ENCODE results near the gene CD84. TPM values are rescaled to one million over a fixed set of nuclear protein-coding genes. Genes with fewer than 3 reads are reported as not detected.
"Not testable (repeated sequence)": the region's sequence is repeated elsewhere in the genome, so short reads cannot be mapped to it uniquely, and the experiment has no call there.

Gene CD84
- total RNA-seq, 3 donors from 2014 or later: 7.0 to 14.7 (median 7.7) TPM

DNA sequence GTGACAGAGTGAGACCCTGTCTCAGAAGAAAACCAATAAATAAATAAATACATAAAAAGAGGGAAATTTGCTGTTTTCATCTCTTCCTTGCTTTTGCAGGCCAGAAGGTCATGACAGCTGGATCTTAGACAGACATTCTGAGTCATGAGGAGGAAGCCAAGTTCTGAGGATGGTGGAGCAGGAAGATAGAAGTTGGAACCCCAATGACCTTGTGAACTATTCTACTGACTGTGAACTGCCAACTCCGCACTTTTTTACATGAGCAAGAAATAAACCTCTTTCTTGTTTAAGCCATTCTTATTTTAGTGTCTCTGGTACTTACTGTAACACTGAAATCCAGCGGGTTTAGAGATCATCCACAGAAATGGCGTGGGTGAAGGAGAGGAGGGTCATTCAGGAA lies 8.5 kb downstream of the CD84 start:
- H3K4me1 Mint-ChIP-seq (ENCODE audit: low read depth): peaks cover 96% of the 10 kb centered on the region
- peak overlapping the region; percentile 8 for H3K4me3 Mint-ChIP-seq
- DNase-seq (no peak), ATAC-seq (no peak)
- H3K36me3 Mint-ChIP-seq (ENCODE audit: insufficient read depth): peaks cover 10% of the 10 kb centered on the region
- H3K9me3 Mint-ChIP-seq: peaks cover 7% of the 10 kb centered on the region
- H3K27me3 Mint-ChIP-seq (ENCODE audit: low read depth): no peaks in the 10 kb centered on the region

DNA sequence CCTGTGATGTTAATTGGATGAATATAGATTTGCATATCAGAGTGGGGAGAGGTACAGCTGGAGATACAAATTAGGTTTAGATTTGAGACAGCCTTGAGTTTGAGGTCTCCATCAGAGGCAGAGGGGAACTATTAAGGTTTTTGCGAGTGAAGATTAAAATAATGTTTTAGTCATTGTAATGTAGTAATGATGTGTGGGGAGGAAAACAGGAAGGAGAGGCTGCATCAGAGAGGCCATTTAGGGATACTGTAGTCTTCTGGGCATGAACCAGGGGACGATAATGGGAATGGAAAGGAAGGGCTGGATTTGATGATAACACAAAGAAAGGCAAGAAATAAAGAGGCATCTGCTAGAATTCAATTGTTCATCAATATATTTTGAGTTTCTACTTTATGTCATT lies 9.5 kb downstream of the CD84 start:
- no peak for ATAC-seq
- Mint-ChIP-seq H3K27me3 (ENCODE audit: low read depth) (no peaks in the 10 kb centered on the region), H3K36me3 (ENCODE audit: insufficient read depth) (peaks cover 15% of the 10 kb centered on the region), H3K9me3 (peaks cover 7% of the 10 kb centered on the region), H3K4me1 (ENCODE audit: low read depth) (peaks cover 95% of the 10 kb centered on the region), H3K4me3 (peak overlapping the region; percentile 3)
- DNase-seq: no peak

DNA sequence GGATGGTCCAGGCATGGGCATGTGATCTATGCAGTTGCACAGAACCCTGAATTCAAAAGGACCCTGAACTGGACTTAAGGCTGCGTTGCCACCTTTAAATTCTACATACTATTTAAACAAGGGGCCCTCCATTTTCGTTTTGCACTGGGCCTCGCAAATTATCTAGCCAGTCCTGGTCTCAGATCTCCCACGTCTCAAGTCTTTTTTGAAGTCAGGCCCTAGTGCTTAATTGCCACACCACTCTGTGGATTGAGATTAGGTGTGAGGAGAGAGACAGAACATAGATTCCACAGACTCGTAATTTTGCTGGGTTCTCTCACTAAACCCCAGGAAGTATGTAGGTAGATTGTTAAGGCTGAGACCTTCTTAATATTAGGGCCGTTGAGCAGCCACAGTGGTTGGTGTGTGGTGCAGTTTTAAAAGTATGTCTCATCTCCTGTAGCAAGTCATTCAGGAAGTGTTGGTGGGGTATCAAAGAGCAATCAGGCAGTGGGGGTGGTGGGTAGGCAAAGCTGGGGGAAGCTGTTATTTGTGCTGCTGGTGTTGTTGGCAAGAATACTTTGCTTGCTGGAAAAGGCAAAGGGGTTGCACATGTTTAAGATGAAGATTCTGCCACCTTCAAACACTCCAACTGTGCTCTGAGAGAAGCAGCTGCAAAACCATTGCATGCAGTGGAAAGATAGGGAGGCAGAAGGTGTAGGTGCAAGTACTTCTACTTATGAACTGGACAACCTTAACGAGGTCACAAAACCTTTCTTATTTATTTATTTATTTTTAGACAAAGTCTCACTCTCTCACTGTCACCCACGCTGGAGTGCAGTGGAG lies 11.2 kb downstream of the CD84 start:
- no peaks in the 10 kb centered on the region for H3K27me3 Mint-ChIP-seq (ENCODE audit: low read depth)
- H3K4me3 Mint-ChIP-seq: peak overlapping the region; percentile 55
- ATAC-seq: peak; percentile 96 to 99
- peak; percentile 67 for DNase-seq
- peaks cover 10% of the 10 kb centered on the region for H3K9me3 Mint-ChIP-seq
- peaks cover 22% of the 10 kb centered on the region for H3K36me3 Mint-ChIP-seq (ENCODE audit: insufficient read depth)
- H3K4me1 Mint-ChIP-seq (ENCODE audit: low read depth): peaks cover 93% of the 10 kb centered on the region

DNA sequence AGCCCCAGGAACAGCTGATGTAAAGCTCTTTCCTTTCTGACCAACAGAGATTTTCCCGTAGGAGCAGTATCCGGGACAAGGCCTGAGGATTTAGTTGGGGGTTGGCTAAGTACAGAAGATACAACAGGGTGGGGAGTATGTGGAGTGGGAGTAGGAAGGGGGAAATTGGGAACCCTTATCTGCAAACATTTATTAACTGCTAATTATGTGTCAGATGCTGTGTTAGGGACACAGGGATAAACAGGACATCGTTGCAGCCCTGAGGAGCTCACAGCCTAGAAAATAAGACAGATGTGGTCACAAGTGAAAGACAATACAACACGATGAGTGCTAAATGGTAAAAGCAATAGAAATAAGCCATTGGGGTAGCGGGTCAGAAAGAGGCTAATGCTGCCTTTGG lies 12.0 kb downstream of the CD84 start:
- Mint-ChIP-seq H3K27me3 (ENCODE audit: low read depth) (no peaks in the 10 kb centered on the region), H3K36me3 (ENCODE audit: insufficient read depth) (peaks cover 28% of the 10 kb centered on the region), H3K9me3 (peaks cover 10% of the 10 kb centered on the region), H3K4me1 (ENCODE audit: low read depth) (peaks cover 91% of the 10 kb centered on the region), H3K4me3 (peak overlapping the region; percentile 55)
- DNase-seq (no peak), ATAC-seq (no peak)

DNA sequence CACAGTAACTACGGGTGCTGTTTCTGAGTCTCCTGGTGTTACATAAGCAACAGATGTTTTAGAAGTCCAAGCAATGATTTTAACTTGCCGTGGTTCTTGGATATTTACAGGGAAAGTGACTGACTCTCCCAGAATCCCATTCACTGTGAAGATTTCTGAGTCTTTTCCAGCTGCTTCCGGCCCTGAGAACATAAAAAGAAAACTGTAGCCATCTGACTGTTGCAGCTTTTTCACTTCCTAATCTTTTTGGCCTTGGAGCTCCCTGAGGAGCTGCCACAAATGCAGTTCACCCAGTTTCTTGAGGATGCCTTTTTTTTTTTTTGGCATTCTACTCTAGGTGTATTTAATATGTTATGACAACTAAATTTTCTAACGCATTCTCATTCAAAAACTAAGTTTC lies 13.7 kb downstream of the CD84 start:
- H3K4me1 Mint-ChIP-seq (ENCODE audit: low read depth): peaks cover 91% of the 10 kb centered on the region
- DNase-seq (no peak), ATAC-seq (no peak)
- no peak overlapping the region for H3K4me3 Mint-ChIP-seq
- H3K9me3 Mint-ChIP-seq: peaks cover 10% of the 10 kb centered on the region
- peaks cover 24% of the 10 kb centered on the region for H3K36me3 Mint-ChIP-seq (ENCODE audit: insufficient read depth)
- no peaks in the 10 kb centered on the region for H3K27me3 Mint-ChIP-seq (ENCODE audit: low read depth)

DNA sequence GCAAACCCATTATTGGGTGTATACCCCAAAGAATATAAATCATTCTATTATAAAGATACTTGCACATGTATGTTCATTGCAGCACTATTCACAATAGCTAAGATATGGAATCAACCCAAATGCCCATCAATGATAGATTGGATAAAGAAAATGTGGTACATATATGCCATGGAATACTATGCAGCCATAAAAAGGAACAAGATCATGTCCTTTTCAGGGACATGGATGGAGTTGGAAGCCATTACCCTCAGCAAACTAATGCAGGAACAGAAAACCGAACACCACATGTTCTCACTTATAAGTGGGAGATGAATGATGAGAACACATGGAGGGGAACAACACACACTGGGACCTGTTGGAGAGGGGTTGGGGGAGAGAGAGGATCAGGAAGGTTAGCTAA lies 16.1 kb downstream of the CD84 start:
- H3K27me3 Mint-ChIP-seq (ENCODE audit: low read depth): not testable (repeated sequence)
- H3K36me3 Mint-ChIP-seq (ENCODE audit: insufficient read depth): peaks cover 24% of the 10 kb centered on the region

DNA sequence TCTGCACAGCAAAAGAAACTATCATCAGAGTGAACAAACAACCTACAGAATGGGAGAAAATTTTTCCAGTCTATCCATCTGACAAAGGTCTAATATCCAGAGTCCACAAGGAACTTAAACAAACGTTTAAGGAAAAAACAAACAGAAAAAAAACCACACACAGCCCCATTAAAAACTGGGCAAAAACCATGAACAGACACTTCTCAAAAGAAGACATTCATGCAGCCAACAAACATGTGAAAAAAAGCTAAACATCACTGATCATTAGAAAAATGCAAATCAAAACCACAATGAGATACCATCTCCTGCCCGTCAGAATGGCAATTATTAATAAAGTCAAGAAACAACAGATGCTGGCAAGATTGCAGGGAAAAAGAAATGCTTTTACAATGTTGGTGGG lies 16.6 kb downstream of the CD84 start:
- H3K9me3 Mint-ChIP-seq; DNase-seq; H3K4me3 Mint-ChIP-seq; ATAC-seq; H3K27me3 Mint-ChIP-seq (ENCODE audit: low read depth): not testable (repeated sequence)
- H3K4me1 Mint-ChIP-seq (ENCODE audit: low read depth): peaks cover 92% of the 10 kb centered on the region
- peaks cover 24% of the 10 kb centered on the region for H3K36me3 Mint-ChIP-seq (ENCODE audit: insufficient read depth)

More for the DNA sequence above, 16.1 kb downstream of the CD84 start:
- H3K4me3 Mint-ChIP-seq, DNase-seq, H3K9me3 Mint-ChIP-seq, ATAC-seq: not testable (repeated sequence)
- peaks cover 93% of the 10 kb centered on the region for H3K4me1 Mint-ChIP-seq (ENCODE audit: low read depth)

DNA sequence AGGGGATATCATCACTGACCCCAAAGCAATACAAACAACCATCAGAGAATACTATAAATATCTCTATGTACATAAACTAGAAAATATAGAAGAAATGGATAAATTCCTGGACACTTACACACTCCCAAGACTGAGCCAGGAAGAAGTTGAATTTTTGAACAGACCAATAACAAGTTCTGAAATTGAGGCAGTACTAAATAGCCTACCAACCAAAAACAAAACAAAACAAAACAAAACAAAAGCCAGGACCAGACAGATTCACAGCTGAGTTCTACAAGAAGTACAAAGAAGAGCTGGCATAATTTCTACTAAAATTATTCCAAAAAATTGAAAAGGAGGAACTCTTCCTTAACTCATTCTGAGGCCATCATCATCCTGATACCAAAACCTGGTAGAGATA lies 18.5 kb downstream of the CD84 start:
- Mint-ChIP-seq H3K4me1 (ENCODE audit: low read depth) (peaks cover 84% of the 10 kb centered on the region), H3K4me3 (peak overlapping the region; percentile 75), H3K27me3 (ENCODE audit: low read depth) (no peaks in the 10 kb centered on the region), H3K36me3 (ENCODE audit: insufficient read depth) (peaks cover 26% of the 10 kb centered on the region), H3K9me3 (peaks cover 3% of the 10 kb centered on the region)
- ATAC-seq (no peak), DNase-seq (no peak)

DNA sequence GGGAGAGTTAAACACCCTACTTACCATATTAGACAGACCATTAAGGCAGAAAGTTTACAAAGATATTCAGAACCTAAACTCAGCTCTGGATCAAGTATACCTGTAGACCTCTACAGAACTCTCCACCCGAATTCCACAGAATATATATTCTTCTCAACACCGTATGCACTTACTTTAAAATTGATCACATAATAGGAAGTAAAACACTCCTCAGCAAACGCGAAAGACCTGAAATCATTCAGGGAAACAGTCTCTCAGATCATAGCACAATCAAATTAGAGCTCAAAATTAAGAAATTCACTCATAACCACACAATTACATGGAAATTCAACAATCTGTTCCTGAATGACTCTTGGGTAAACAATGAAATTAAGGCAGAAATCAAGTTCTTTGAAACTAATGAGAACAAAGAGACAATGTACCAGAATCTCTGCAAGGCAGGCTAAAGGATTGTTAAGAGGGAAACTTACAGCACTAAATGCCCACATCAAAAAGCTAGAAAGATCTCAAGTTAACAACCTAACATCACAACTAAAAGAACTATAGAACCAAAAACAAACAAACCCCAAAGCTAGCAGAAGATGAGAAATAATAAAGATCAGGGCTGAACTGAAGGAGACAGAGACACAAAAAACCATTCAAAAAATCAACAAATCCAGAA lies 19.1 kb downstream of the CD84 start:
- Mint-ChIP-seq H3K36me3 (ENCODE audit: insufficient read depth) (peaks cover 24% of the 10 kb centered on the region), H3K4me1 (ENCODE audit: low read depth) (peaks cover 82% of the 10 kb centered on the region), H3K9me3 (peaks cover 3% of the 10 kb centered on the region), H3K4me3 (peak overlapping the region; percentile 75), H3K27me3 (ENCODE audit: low read depth) (no peaks in the 10 kb centered on the region)
- DNase-seq: no peak
- peak; percentile 26 to 46 for ATAC-seq

DNA sequence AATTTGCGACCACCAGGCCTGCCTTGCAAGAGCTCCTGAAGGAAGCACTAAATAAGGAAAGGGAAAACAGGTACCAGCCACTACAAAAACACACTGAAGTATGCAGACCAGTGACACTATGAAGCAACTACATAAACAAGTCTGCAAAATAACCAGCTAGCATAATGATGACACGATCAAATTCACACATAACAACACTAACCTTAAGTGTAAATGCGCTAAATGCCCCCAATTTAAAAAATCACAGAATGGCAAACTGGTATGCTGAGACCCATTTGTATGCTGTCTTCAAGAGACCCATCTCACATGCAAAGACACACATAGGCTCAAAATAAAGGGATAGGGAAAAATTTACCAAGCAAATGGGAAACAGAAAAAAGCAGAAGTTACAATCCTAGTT lies 19.9 kb downstream of the CD84 start:
- Mint-ChIP-seq H3K4me1 (ENCODE audit: low read depth) (peaks cover 76% of the 10 kb centered on the region), H3K36me3 (ENCODE audit: insufficient read depth) (peaks cover 19% of the 10 kb centered on the region), H3K4me3 (peak overlapping the region; percentile 75)
- H3K27me3 Mint-ChIP-seq (ENCODE audit: low read depth); H3K9me3 Mint-ChIP-seq; DNase-seq: not testable (repeated sequence)
- ATAC-seq: peak in 1 of 2 donors; percentile 25

DNA sequence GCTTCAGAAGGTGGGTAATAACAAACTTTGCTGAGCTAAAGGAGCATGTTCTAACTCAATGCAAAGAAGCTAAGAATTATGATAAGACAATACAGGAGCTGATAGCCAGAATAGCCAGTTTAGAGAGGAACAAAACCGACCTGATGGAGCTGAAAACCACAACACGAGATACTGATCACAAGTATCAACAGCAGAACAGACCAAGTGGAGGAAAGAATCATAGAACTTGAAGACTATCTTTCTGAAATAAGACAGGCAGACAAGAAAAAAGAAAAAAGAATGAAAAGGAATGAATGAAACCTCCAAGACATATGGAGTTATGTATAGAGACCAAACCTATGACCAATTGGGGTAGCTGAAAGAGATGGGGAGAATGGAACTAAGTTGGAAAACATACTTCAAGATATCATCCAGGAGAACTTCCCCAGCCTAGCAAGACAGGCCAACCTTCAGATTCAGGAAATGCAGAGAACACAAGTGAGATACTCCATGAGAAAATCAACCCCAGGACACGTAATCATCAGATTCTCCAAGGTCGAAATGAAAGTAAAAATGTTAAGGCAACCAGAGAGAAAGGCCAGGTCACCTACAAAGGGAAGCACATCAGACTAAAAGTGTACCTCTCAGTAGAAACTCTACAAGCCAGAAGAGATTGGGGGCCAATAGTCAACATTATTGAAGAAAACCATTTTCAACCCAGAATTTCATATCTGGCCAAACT lies 20.5 kb downstream of the CD84 start:
- peak overlapping the region; percentile 75 for H3K4me3 Mint-ChIP-seq
- no peaks in the 10 kb centered on the region for H3K27me3 Mint-ChIP-seq (ENCODE audit: low read depth)
- ATAC-seq (peak in 1 of 2 donors; percentile 28), DNase-seq (no peak)
- H3K36me3 Mint-ChIP-seq (ENCODE audit: insufficient read depth): peaks cover 21% of the 10 kb centered on the region
- H3K4me1 Mint-ChIP-seq (ENCODE audit: low read depth): peaks cover 70% of the 10 kb centered on the region
- peaks cover 3% of the 10 kb centered on the region for H3K9me3 Mint-ChIP-seq

DNA sequence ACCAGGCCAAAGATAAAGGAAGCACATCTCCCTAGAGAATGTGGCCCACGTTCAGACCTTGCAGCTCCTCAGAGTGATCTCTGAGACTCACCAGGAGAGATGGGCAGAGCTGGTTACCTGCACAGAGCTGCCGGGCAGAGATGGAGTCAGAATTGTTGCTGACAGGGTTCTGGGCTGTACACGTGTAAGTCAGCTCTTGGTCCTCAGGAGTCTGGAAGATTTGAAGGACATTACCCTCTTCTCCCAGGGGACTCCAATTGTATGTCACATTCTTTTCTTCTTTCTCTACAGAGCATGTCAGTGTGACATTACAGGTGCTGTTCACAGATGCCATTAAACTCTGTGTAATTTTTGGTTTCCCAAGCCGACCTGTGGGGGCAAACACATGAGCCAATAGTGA lies 25.5 kb downstream of the CD84 start:
- Mint-ChIP-seq H3K36me3 (ENCODE audit: insufficient read depth) (peaks cover 30% of the 10 kb centered on the region), H3K4me3 (no peak overlapping the region), H3K27me3 (ENCODE audit: low read depth) (no peaks in the 10 kb centered on the region), H3K4me1 (ENCODE audit: low read depth) (peaks cover 45% of the 10 kb centered on the region), H3K9me3 (no peaks in the 10 kb centered on the region)
- DNase-seq (no peak), ATAC-seq (no peak)

DNA sequence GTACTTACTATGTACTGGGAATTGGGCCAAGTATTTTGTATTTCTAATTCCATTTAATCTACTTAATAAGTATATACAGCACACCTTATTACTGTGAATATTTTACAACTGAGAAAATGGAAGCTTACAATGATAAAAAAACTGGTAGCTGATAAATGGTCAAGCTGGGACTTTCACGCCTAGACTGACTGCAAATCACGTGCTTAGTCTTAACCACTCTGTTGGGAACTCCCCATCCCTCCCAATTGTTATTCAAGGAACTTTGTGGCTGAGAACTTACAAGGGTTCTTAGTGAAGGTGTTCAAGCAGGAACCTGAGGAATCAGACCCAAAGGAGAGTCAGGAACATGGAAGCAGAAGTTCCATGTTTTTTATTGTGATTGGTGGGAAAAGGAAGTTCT lies 26.9 kb downstream of the CD84 start:
- ATAC-seq: no peak
- Mint-ChIP-seq H3K9me3 (no peaks in the 10 kb centered on the region), H3K36me3 (ENCODE audit: insufficient read depth) (peaks cover 30% of the 10 kb centered on the region), H3K4me1 (ENCODE audit: low read depth) (peaks cover 41% of the 10 kb centered on the region), H3K27me3 (ENCODE audit: low read depth) (no peaks in the 10 kb centered on the region), H3K4me3 (no peak overlapping the region)
- no peak for DNase-seq

DNA sequence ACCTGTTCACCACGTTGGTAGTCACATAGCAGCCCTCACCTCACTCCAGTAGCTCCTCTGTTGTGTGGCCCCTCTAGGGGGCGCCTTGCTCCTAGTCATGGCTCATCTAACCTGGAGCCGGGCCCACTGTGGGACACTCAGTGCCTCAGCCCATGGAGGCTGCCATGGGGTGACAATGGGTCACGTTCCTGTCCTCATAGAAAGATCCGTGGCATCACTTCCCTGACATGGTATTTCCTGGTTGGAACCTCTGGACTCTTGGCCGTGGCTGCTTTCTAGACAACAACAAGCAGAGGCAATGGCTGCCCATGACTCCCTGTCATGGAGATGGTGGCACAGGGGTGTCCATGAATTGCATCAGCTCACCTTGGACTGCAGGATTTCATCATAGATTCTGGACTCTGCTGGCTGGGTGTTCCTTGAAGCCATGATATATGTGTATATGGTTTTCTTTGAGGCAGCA lies 28.7 kb downstream of the CD84 start:
- Mint-ChIP-seq H3K9me3 (no peaks in the 10 kb centered on the region), H3K4me1 (ENCODE audit: low read depth) (peaks cover 34% of the 10 kb centered on the region), H3K27me3 (ENCODE audit: low read depth) (no peaks in the 10 kb centered on the region), H3K4me3 (no peak overlapping the region), H3K36me3 (ENCODE audit: insufficient read depth) (peaks cover 30% of the 10 kb centered on the region)
- ATAC-seq: peak in 1 of 2 donors; percentile 73
- DNase-seq: peak; percentile 67
